Measurements from ENCODE around the gene ATP5F1B. TPM values are rescaled to one million over a fixed set of nuclear protein-coding genes. Genes with fewer than 3 reads are reported as not detected.

The ATP5F1B gene
- polyA plus RNA-seq, 1 experiment, result 1,032 TPM

DNA sequence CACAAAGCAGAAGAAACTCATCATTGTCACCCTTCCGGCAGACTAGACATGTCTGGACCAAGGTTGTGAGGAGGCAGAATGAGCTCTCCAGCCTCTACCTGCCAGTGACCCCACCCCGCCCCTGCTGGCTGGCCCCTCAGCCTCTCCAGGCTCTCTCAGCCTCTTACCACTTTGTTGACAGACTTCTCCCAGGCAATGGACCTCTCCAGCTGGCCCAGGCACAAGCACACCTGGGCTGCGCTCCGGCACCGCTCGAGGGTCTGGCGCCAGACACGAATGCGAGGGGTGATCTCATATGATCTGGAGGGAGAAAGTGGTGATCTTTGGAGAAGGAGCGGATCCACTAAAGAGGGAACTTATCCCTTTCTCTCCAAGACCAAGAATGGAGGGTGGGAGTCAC lies 46.0 kb downstream of the ATP5F1B start:
- TF ChIP-seq, protein P1, sequence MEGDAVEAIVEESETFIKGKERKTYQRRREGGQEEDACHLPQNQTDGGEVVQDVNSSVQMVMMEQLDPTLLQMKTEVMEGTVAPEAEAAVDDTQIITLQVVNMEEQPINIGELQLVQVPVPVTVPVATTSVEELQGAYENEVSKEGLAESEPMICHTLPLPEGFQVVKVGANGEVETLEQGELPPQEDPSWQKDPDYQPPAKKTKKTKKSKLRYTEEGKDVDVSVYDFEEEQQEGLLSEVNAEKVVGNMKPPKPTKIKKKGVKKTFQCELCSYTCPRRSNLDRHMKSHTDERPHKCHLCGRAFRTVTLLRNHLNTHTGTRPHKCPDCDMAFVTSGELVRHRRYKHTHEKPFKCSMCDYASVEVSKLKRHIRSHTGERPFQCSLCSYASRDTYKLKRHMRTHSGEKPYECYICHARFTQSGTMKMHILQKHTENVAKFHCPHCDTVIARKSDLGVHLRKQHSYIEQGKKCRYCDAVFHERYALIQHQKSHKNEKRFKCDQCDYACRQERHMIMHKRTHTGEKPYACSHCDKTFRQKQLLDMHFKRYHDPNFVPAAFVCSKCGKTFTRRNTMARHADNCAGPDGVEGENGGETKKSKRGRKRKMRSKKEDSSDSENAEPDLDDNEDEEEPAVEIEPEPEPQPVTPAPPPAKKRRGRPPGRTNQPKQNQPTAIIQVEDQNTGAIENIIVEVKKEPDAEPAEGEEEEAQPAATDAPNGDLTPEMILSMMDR (IDR thresholded peaks at IDR 0.05; ENCODE audit: insufficient read depth, low read depth, low read length), result no peak
- Histone ChIP-seq H3K4me3 (ENCODE audit: low read depth, low read length) (no peak overlapping the region), H3K27me3 (ENCODE audit: control insufficient read depth, insufficient read depth, low read length) (no peaks in the 10 kb centered on the region), H3K36me3 (ENCODE audit: control insufficient read depth, insufficient read depth, low read length) (peaks cover 53% of the 10 kb centered on the region)
- POLR2A ChIA-PET, result no interaction called here
- DNase-seq (ENCODE audit: low read depth), result no peak
- CTCF ChIA-PET, result interaction anchor here (1.3 to 1.4 kb wide), 2 partner anchors 36 to 39 kb away, joined by 3 to 4 read pairs; no protein-coding TSS in a partner anchor

DNA sequence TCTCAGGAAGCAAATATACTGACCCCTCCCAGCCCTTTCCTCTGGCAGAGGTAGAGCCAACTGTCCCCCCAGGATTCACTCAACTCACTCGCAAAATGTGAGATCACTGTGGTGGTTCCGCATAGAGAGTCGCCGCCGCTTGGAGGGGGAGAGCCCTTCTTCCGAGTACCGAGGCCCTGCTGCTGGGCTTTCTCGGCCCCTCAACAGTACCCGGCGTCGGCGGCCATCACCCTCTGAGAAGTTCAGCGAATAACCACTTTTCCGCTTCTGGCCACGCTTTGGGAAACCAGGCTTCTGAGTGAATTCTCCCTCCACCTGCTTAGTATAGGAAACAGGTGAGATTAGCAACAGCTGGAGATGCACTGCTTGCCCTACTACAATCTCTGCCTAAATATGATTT lies 46.7 kb downstream of the ATP5F1B start:
- no peak overlapping the region for H3K4me3 ChIP-seq (ENCODE audit: low read depth, low read length)
- H3K27me3 ChIP-seq (ENCODE audit: control insufficient read depth, insufficient read depth, low read length), result no peaks in the 10 kb centered on the region
- ChIA-PET CTCF (interaction anchor here (1.3 kb wide), 1 partner anchor 36 kb away, joined by 4 read pairs; no protein-coding TSS in a partner anchor), POLR2A (no interaction called here)
- TF ChIP-seq, protein P1 (IDR thresholded peaks at IDR 0.05; ENCODE audit: insufficient read depth, low read depth, low read length), result no peak
- DNase-seq (ENCODE audit: low read depth), result no peak
- peaks cover 47% of the 10 kb centered on the region for H3K36me3 ChIP-seq (ENCODE audit: control insufficient read depth, insufficient read depth, low read length)

DNA sequence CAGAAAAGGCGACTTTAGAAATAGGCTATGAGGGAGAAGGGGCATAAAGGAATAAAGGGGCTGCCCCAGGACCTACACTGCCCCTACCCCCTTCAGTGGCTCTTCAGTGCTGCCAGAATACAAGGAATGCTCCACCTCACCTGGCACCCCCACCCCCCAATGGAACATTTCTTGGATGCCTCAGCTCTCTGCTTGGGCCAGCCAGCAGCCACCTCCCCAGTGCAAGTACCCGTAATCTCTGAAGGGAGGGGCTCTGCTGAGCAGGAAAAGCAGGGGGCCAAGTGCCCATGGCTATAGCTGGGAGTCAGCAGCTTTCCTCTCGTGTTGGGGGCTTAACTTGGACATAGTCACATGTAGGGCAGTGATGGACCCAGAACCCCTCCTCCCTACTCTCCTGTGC lies 49.0 kb downstream of the ATP5F1B start:
- CTCF ChIA-PET, result interaction anchor here (0.6 to 13.9 kb wide), 4 partner anchors 40 to 548 kb away, joined by 3 to 119 read pairs (median 3); no protein-coding TSS in a partner anchor
- TF ChIP-seq, protein P1 (IDR thresholded peaks at IDR 0.05; ENCODE audit: insufficient read depth, low read depth, low read length), result no peak
- no peaks in the 10 kb centered on the region for H3K27me3 ChIP-seq (ENCODE audit: control insufficient read depth, insufficient read depth, low read length)
- POLR2A ChIA-PET, result no interaction called here
- no peak overlapping the region for H3K4me3 ChIP-seq (ENCODE audit: low read depth, low read length)
- DNase-seq (ENCODE audit: low read depth), result no peak
- H3K36me3 ChIP-seq (ENCODE audit: control insufficient read depth, insufficient read depth, low read length), result peaks cover 38% of the 10 kb centered on the region

DNA sequence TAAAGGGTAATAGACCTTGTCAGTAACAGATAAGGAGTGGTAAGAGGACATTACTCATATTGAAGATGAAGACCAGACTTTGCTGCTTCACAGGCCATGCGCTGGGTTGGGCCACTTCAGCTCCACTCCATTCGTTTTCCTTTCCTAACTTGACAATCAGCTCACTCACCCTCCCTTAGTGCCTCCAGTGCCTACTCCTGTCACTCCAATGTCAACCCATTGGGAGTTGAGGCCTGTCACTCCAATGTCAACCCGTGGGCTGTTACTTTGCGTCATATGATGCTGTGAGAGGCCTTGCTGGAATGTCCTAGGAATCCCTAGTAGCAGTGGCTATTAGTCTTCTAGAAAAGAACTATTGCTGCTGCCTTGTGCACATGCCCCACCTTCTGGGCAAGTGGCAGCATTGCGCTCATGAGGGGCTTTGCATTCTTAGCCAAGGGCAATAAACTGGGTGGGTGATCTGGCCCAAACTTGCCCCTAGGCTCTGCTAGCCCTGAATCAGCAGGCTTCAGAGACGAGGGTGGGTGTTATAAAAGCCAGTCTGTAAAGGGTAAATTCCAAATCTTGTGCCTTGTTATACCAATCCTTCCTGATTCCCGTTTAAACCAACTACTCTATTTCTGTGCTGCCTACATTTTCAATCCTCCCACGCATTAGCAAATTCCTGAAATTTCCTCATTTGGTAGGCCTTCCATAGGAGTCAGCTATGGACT lies 51.7 kb downstream of the ATP5F1B start:
- ChIA-PET POLR2A (interaction anchor here (0.6 kb wide), 1 partner anchor 103 kb away, joined by 3 read pairs; no protein-coding TSS in a partner anchor), CTCF (interaction anchor here (0.6 to 13.9 kb wide), 18 partner anchors 8 to 98 kb away, joined by 3 to 119 read pairs (median 6); partner anchors contain the start of gene RBMS2)
- Histone ChIP-seq H3K27me3 (ENCODE audit: control insufficient read depth, insufficient read depth, low read length) (no peaks in the 10 kb centered on the region), H3K4me3 (ENCODE audit: low read depth, low read length) (no peak overlapping the region), H3K36me3 (ENCODE audit: control insufficient read depth, insufficient read depth, low read length) (peaks cover 22% of the 10 kb centered on the region)
- peak; percentile 33 for DNase-seq (ENCODE audit: low read depth)
- TF ChIP-seq, protein P1 (IDR thresholded peaks at IDR 0.05; ENCODE audit: insufficient read depth, low read depth, low read length), result peak; percentile 90

DNA sequence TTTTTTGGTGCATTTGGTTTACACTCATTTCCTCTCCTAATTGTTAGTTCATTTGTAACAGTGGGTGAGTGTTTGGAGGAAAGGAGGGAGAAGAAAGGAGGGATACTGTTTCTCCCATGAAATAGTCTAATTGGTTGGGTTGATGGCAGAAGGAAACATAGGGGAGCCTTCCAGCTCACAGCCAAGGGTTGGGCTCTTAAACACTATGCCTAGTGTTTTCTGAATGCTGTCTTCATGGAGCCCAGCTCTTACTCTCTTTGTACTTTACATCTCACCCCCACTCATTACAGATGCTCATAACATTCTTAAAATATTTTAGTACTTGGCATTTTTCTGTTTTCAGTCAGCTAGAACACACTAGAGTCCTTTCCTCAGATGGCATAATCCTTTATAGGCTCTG lies 53.8 kb downstream of the ATP5F1B start:
- H3K4me3 ChIP-seq (ENCODE audit: low read depth, low read length), result no peak overlapping the region
- ChIA-PET POLR2A (no interaction called here), CTCF (interaction anchor here (0.6 to 13.9 kb wide), 8 partner anchors 11 to 199 kb away, joined by 3 to 119 read pairs (median 11); partner anchors contain the start of gene RBMS2)
- DNase-seq (ENCODE audit: low read depth), result no peak
- no peaks in the 10 kb centered on the region for H3K27me3 ChIP-seq (ENCODE audit: control insufficient read depth, insufficient read depth, low read length)
- TF ChIP-seq, protein P1 (IDR thresholded peaks at IDR 0.05; ENCODE audit: insufficient read depth, low read depth, low read length), result no peak
- H3K36me3 ChIP-seq (ENCODE audit: control insufficient read depth, insufficient read depth, low read length), result peaks cover 25% of the 10 kb centered on the region
